ENCODE data around the gene FRMD1.

DNA sequence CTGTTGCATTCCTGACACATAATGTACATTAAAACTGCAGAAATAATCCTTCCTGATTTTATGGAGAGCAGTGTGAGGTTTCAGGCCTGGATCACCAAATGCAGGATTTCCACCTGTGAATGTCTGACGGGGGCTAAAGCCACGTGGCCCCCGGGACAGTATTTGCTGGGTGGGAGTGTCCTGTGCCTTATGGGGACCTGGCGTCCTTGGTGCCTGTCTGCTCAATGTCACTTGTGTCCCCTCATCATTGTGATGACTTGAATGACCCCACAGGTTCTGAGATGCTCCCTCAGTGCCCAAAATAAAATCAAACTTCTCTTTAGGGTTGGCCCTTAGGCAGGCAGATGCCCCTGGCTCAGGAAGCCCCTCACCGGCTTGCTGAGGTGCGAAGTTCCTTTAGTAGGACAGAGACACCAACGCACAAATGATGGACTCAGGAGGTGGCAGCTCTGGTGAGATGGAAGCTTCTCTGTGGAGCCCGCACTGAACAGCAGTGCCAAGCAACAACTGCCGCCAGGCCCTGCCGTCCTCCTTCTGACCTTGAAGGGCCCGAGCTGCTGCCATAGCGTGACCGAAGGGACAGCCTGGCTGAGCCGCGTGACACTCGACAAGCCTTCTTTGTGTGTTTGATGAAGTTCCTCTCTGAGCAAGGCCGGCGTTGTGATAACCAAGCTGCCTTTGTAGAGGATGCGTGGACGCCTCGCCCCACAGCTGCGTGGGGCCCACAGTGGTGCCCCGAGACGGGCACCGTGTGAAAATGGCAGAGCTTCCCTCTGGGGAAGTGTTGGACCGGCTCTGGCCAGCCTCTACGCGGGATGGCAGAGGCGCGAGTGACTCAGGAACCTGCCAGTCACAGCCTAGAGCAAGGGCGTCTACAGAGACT, 30.9 kb downstream of the FRMD1 start:
- TF ChIP-seq, protein P1, sequence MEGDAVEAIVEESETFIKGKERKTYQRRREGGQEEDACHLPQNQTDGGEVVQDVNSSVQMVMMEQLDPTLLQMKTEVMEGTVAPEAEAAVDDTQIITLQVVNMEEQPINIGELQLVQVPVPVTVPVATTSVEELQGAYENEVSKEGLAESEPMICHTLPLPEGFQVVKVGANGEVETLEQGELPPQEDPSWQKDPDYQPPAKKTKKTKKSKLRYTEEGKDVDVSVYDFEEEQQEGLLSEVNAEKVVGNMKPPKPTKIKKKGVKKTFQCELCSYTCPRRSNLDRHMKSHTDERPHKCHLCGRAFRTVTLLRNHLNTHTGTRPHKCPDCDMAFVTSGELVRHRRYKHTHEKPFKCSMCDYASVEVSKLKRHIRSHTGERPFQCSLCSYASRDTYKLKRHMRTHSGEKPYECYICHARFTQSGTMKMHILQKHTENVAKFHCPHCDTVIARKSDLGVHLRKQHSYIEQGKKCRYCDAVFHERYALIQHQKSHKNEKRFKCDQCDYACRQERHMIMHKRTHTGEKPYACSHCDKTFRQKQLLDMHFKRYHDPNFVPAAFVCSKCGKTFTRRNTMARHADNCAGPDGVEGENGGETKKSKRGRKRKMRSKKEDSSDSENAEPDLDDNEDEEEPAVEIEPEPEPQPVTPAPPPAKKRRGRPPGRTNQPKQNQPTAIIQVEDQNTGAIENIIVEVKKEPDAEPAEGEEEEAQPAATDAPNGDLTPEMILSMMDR (IDR thresholded peaks at IDR 0.05 in 4 of 5, conservative IDR thresholded peaks at IDR 0.05 in 1 of 5) = no peak
- no peak for TF ChIP-seq POLR2A (IDR thresholded peaks at IDR 0.05)

Data from gastrocnemius medialis (tissue), 4 donors.